ENCODE results near the gene PSMG4. TPM values are rescaled to one million over a fixed set of nuclear protein-coding genes. Genes with fewer than 3 reads are reported as not detected.

The PSMG4 gene
- total RNA-seq, 1 experiment from 2014 or later, result 27.0 TPM

GRCh38 chr6:3294396-3294795 is 35.6 kb downstream of the PSMG4 start:
- DNase-seq (ENCODE audit: low read depth, low spot score) (no peak), ATAC-seq (no peak)
- no peaks in the 10 kb centered on the region for H3K36me3 ChIP-seq (ENCODE audit: control insufficient read depth, insufficient read depth, low read length)
- ChIA-PET POLR2A (no interaction called here), CTCF (no interaction called here)
- no peaks in the 10 kb centered on the region for H3K9me3 ChIP-seq (ENCODE audit: control insufficient read depth, insufficient read depth, low read depth, low read length)
- intact Hi-C loops (cut with micrococcal nuclease; ENCODE audit: unreplicated experiment) (loop anchor here (10.0 kb wide), 1 partner anchor 160 kb away; the partner anchor contains the start of gene SLC22A23), in situ Hi-C loops (cut with HindIII; ENCODE audit: low pct_unique_long_range_greater_than_20kb, low sequenced_read_pairs) (no loop called here)
- H3K27me3 ChIP-seq (ENCODE audit: control insufficient read depth, insufficient read depth, low read length), result no peaks in the 10 kb centered on the region
- TF ChIP-seq POLR2AphosphoS5 (IDR thresholded peaks at IDR 0.05; ENCODE audit: low read depth, low read length), result no peak
- TF ChIP-seq CTCF (IDR thresholded peaks at IDR 0.05), result no peak
- no peak for TF ChIP-seq TCF7L2 (IDR thresholded peaks at IDR 0.05; ENCODE audit: low read depth, low read length)
- TF ChIP-seq SIN3A (IDR thresholded peaks at IDR 0.05; ENCODE audit: borderline replicate concordance, insufficient read depth, low read depth, low read length), result no peak
- no peak for TF ChIP-seq REST (IDR thresholded peaks at IDR 0.05; ENCODE audit: insufficient read depth in 1 of 2, low read depth in 2 of 2, low read length in 1 of 2)
- H3K4me1 ChIP-seq (ENCODE audit: control insufficient read depth, insufficient read depth, low read length), result peaks cover 15% of the 10 kb centered on the region
- H3K27ac ChIP-seq (ENCODE audit: low read length), result no peak overlapping the region
- no peak overlapping the region for H3K4me3 ChIP-seq (ENCODE audit: low read depth in 2 of 2, low read length in 2 of 2)
- BruUV-seq (replicated peaks), result no TSS peak

- in situ Hi-C loops (cut with HindIII; ENCODE audit: low pct_unique_long_range_greater_than_20kb, low sequenced_read_pairs), result no loop called here
Measured at GRCh38 chr6:3294921-3295871, 36.4 kb downstream of the PSMG4 start.

More at GRCh38 chr6:3294921-3295871, 36.4 kb downstream of the PSMG4 start:
- no peak overlapping the region for H3K4me3 ChIP-seq (ENCODE audit: low read depth in 2 of 2, low read length in 2 of 2)
- no peaks in the 10 kb centered on the region for H3K27me3 ChIP-seq (ENCODE audit: control insufficient read depth, insufficient read depth, low read length)
- no peaks in the 10 kb centered on the region for H3K9me3 ChIP-seq (ENCODE audit: control insufficient read depth, insufficient read depth, low read depth, low read length)
- no peak overlapping the region for H3K27ac ChIP-seq (ENCODE audit: low read length)
- POLR2A ChIA-PET, result no interaction called here
- CTCF ChIA-PET, result no interaction called here
- BruUV-seq (replicated peaks), result no TSS peak
- intact Hi-C loops (cut with micrococcal nuclease; ENCODE audit: unreplicated experiment), result loop anchor here (10.0 kb wide), 1 partner anchor 160 kb away; the partner anchor contains the start of gene SLC22A23
- H3K4me1 ChIP-seq (ENCODE audit: control insufficient read depth, insufficient read depth, low read length), result peaks cover 15% of the 10 kb centered on the region
- ATAC-seq, result peak; percentile 60; the same call in 1 of the 2 replicates
- H3K36me3 ChIP-seq (ENCODE audit: control insufficient read depth, insufficient read depth, low read length), result no peaks in the 10 kb centered on the region
- TF ChIP-seq SIN3A (IDR thresholded peaks at IDR 0.05; ENCODE audit: borderline replicate concordance, insufficient read depth, low read depth, low read length) (no peak), REST (IDR thresholded peaks at IDR 0.05; ENCODE audit: insufficient read depth in 1 of 2, low read depth in 2 of 2, low read length in 1 of 2) (no peak), POLR2AphosphoS5 (IDR thresholded peaks at IDR 0.05; ENCODE audit: low read depth, low read length) (no peak), TCF7L2 (IDR thresholded peaks at IDR 0.05; ENCODE audit: low read depth, low read length) (no peak), CTCF (IDR thresholded peaks at IDR 0.05) (no peak)
- DNase-seq (ENCODE audit: low read depth, low spot score), result no peak
